GM21737 (cell line): ENCODE measurements around the gene SCUBE1.

Experiments
- ATAC-seq: cut with Tn5 transposase; IDR thresholded peaks from one replicate; pipeline ENCODE4 v1.9.1; 2021; ENCODE audit warnings: mild to moderate bottlenecking, moderate library complexity; ENCODE audit not compliant: unreplicated experiment

SCUBE1 gene

DNA sequence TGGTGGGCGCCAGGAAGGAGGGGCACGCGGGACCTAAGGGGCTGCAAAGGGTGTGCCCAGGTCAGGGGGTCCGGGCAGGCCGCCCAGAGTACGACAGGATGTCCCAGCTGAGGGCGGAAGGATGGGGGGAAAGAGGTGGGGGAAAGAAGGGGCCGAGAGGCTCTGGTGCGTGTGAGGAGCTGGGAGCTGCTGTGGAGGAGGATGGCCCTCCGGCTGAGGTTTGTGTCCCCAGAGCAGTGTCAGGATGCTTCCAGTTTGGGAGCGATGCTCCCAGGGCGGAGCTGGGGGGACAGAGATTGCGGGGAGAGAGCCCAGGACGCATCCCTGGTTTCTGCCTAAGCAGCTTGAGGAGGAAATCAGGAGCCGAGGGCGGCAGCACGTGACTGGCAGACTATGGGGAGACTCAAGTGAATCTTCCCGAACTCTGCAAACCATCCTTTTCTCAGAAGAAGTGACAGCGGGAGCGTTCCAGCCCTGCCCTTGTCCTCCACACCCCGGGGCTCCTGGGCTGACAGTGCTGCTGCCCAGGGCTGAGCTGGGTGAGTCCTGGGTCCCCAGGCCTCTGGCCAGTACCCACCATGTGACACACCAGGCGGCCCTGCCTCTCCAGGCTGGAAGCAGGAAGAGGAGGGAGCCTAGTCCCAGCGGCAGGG is 136.5 kb downstream of the SCUBE1 start:
- no peak for ATAC-seq

DNA sequence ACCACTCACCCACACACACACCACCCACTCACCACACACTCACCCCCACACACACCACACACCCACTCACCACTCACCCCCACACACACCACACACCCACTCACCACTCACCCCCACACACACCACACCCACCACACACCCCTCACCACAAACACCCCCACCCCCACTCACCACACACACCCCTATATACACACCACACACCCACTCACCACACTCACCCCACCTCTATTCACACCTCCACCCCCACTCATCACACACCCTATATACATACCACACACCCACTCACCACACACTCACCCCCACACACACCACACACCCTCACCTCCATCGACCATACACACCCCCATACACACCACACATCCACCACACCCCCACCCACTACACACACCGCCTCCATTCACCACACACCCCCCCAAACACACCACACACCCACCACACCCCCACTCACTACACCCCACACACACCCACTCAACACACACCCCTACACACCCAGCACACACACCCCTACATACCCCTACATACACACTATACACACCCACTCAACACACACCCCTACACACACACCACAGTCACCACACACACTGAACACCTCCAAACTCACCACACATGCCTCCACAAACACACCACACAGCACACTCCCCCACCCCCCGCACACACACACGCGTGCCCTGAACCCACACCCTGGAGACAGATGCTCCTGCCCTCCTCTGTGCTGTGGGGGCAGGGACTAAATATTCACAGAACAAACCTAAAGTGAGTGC is 137.2 kb downstream of the SCUBE1 start:
- ATAC-seq, result no peak

DNA sequence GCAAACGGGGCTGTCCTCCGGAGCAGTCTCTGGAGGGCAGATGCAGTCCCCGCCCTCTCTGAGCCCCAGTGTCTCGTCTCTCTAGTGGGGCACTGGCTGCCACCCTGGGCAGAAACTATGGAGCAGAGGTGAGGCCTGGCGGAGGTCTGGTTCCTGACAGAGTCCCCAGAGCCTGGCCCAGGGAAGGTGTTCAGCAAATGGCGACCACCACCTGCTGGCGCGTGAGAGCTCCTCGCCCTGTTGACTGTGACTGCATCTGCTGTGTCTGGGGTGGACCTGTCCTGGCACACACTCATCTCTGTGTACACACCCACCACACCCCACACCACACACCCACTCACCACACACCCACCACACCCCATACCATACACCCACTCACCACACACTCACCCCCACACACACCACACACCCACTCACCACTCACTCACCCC is 137.9 kb downstream of the SCUBE1 start:
- ATAC-seq, result no peak

DNA sequence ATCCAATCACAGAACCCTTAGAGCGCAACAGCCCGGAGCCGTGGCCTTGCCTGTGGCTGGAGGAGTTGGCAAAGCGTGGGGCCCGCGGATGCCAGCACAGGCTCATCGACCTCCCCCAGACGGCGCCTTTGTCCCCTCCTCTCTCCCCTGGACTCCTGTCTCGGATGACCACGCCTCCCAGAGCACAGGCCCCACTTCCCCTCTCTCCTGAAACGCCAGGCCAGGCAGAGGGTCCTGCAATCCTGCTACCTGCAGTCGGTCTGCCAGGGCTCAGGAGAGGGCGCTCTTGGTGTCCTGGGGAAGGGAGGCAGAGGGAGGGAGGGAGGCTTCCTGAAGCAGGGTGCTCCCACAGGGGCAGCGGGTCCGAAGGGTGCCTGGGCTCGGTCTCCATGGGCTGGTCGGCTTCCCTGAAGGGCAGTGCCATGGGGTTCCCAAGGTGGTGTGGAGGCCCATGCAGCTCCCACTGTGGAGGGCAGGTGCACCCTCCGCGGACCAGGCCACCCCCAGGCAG is 139.6 kb downstream of the SCUBE1 start:
- ATAC-seq, result no peak

DNA sequence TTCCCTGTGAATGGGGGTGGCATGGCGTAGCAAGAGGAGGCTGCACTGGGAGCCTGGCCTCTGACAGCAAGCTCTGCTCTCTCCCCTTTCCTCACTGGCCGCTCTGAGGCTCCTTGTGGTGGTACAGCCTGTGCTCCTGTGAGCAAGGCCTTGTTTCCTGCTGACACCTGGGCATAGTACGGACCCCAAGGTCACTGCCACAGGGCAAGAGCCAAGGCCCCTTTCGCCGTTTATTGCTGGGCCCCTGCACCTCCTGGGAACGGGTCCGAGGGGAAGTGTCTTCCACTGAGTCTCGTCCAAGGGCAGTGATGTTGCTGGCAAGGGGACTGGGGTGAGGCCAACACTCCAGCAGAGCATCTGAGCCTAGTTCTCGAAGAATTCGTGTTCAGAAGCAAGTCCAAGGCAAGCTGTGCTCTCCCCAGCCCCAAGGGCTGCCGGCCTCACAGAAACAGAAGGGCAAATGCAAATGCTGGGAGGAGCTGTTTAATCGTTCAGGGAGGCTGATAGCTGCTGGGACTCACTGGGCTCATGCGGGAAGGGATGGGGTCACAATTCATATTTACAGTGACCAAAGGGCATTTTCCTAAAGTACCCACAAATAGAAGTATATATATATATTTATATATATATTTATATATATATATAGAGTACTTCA is 140.3 kb downstream of the SCUBE1 start:
- ATAC-seq, result no peak

DNA sequence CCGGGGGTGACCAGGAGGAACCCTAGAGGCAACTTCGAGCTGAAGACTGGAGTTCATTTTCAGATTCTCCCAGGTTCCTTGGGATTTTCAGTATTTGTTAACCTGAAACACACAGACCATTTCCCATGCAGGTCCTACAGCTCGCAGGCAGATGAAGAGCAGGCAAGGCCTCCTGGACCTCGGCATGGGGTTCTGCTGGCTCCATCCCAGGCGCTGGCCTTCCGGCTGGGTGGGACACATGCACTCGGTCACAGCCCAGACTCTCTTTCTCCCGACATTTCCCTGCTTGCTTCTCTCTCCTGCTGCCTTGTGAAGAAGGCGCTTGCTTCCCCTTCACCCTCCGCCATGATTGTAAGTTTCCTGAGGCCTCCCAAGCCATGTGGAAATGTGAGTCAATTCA is 140.8 kb downstream of the SCUBE1 start:
- no peak for ATAC-seq

DNA sequence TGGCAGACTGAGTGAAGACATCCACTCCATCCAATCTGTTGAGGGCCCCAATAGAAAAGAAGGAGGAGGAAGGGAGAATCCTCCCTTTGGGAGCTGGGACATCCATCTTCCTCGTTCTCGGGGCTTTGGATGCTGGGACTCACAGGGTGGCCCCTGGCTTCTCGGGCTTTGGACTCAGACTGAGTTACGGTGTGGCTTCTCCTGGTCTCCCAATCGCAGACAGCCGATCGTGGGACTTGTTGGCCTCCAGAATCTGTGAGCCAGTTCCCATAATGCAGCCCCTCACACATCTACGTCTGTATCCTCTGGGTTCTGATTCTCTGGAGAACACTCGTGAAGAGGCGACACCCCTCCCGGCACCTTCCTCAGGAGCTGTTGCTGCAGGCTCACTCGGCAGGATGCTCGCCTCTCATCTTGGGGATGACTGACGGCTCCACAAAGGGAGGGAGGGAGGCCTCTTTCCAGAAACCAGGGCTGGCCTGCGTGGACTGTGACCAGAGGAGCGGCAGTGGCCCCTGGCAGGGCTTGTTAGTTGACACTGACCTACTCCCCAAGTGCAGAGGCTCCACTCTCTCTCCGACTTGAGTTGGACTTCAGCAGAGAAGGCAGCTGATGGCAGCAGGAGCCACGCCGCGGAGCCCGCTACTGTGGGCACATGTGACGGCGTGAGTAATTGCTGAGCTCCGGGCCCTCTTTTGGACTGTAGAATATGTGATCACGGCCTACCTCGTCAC is 141.5 kb downstream of the SCUBE1 start:
- no peak for ATAC-seq

DNA sequence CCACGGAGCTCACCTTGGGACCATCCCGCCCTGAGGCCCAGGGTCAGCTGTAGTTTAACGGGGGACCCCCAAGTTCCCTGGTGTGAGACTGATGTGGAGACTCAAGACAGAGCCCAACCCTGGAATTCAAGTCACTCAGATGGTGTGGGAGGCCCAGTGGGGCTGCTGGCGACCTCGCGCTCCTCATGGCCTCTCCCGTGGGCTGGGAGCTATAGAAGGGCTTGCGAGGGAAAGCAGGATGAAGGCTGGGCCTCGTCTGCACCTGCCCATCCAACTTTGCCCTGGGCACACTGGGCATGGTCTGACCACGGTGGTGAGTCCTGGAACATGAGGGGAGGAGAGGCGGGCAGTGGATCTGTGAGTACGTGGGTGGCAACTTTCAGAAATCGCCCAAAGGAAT is 142.6 kb downstream of the SCUBE1 start:
- no peak for ATAC-seq

DNA sequence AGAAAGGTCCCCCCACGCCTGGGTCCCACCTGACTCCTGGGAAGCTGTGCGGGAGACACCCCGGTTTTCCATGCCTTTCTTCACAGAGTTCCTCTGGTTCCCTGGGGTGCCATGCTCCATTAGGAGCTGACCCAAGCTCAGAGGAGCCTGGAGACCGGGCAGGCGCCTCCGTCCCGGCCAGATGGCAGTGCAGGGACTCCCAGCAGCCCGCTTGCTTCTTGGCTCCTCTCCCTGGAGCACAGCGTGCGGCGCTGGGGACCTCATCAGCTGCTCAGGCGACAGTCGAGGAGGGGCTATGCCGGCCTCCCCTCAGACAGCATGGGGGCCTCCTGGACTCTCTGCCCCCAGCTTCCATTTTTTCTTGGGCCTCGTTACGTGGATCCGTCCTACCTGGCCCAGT is 143.1 kb downstream of the SCUBE1 start:
- no peak for ATAC-seq

DNA sequence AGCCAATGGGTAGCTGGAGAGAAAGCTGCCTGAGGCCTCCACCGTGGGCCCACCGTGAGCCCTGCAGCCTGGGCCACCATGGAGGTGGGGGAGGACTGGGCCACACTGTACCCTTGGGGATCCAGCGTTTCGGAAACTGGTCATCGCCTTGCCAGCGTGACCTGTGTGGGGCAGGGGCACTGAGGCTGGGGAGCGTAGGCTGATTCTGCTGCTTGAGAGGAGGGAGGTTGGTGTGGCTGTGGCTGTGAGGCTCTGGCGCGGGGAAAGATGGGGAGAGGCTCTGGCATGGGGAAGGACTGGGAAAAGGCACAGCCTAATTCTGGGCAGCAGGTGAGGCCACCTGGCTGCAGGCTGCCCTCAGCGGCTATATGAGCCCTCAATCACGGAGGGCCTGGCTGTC is 143.6 kb downstream of the SCUBE1 start:
- ATAC-seq, result no peak

DNA sequence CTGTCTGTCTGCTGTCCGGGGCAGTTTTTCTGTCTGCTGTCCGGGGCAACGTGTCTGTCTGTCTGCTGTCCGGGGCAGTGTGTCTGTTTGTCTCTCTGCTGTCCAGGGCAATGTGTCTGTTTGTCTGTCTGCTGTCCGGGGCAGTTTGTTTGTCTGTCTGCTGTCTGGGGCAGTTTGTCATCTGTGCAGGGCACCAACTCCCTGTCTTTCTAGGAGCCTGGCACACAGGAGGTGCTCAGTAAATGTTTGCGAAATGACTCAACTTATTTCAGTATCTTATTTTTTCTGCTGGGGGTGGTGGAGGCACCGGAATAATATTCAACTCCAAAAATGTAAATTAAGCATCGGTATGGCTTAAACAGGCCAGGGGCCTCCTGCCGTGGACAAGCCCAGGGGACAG is 144.2 kb downstream of the SCUBE1 start:
- no peak for ATAC-seq

DNA sequence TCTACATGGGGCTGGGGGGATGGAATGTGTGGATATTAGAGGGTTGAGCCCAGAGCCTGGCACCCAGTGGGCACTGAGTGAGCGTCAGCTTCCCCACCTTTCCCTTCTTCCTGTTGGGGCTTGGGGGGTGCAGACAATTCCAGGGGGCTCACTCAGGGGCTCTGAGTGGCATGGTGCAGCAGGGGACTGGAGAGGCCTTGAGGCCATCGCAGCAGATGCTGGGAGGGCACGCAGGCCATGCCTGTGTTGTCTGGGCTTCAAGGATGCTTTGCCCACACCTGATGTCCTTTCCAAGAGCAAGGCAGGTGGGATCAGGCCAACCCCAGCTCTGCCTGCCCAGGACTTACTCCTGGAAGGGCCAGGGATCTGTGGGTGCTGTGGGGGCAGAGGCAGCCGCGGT is 145.0 kb downstream of the SCUBE1 start:
- ATAC-seq, result no peak

DNA sequence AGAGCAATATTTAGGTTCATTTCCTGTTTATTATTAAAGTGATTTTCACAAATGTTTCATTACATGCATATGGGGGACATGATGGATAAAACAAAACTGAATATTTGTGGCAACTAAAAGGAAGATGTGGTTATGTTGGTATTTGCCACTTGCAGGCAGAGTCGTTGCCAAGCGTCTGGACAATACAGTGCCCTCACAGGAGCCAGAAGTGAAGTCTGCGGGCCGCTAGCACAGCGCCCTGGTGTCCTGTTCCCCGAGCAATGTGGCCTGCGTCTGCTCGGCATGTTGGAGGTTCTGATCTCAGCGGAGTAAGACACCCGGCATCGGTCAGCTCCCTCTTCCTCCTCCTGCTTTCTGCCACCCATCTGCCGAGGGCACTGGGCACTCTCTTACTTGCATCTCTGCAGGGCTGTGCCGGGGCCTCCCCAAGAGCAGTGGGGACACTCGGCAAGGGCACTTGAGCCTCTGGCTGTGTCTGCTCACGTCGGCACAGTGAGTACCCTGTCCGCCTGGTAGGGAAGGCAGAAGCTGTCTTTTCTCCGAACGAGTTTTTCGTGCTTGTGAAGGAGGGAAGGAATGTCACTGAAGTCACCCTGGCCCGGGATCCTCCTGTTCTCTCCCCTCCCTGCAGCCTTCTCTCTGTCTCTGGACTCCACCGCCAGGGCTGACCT is 145.8 kb downstream of the SCUBE1 start:
- no peak for ATAC-seq

DNA sequence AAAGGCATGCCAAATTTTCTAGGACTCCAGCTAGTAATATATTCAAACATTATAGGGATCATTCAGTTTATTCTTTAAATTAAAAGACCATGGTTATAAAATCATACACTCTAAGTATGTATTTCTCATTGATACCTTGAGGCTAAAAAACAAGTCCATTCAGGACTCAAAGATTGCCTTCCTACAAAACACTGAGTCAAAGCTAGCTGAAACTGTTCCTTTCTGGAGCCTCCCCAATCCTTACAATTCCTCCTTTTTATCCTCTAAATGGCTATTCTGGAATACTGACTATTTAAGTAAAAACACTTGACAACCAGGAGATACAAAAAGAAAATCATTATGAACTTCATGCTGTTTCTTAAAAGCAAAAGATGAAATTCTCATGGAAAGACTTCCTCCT is 151.3 kb downstream of the SCUBE1 start:
- ATAC-seq, result no peak

DNA sequence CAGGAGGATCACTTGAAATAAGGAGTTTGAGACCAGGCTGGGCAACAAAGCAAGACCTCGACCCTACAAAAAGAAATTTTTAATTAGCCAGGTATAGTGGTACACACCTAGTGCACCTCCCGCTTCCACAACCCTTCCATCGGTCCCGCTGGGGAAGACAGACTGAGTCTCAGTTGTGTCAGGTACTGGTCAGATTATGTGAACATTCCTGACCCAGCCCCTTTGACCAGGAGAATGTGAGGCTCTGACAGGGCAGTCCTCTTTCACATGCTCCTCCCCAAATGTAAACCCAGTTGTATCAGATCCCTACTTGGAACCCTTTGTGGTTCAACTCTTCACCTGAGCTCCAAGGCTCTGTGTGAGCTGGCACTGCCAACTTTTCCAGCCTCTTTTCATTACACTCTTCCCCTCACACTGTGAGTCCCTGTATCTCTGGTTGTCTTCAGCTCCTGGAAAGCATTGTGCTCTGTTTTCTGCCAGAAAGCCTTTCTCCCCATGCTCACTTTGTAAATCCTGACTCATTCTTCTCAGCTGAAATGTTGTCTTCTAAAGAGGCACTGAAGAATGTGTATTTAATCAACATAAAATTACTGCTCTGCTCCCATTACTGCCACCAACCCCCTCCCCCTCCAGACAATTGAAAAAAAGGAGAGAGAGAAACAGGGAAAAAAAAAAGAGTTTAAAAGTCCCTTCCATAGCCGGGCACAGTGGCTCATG is 154.2 kb downstream of the SCUBE1 start:
- no peak for ATAC-seq

DNA sequence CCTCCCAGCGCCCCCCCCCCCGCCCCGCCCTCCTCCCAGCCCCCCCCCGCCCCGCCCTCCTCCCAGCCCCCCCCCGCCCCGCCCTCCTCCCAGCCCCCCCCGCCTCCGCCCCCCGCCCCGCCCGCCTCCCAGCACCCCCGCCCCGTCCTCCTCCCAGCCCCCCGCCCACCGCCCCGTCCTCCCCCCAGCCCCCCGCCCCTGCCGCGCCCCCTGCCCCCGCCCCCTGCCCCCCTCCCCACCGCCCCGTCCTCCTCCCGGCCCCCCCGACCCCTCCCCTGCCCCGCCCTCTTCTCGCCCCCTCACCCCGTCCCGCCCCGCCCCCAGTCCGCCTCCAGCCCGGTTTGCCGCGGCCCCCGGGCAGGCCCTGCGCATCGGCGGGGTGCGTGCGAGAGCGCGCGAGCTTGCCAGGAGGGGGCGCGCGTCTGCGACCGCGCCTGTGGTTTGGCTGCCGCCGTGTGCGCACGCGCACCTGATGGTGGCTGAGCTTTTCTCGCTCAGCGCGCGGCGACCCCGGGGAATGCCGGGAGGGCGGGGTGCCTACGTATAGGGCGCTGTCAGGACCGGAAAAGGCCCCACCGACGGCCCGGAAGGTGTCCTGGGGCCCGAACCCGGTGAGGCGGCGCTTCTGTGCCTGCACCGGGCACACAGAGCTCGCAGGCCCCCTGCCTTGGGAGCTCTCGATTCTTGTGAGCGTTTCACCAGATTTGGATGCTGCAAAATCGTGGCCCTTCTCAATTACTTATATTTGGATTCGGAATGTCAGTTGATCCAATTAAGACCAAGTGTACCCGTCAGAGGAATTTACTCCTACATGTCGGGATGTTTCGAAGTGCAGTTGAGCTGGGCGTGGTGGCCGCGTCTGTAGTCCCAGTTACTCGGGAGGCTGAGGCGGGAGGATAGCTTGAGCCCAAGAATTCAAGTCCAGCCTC is 155.7 kb downstream of the SCUBE1 start:
- ATAC-seq, result peak; percentile 71

DNA sequence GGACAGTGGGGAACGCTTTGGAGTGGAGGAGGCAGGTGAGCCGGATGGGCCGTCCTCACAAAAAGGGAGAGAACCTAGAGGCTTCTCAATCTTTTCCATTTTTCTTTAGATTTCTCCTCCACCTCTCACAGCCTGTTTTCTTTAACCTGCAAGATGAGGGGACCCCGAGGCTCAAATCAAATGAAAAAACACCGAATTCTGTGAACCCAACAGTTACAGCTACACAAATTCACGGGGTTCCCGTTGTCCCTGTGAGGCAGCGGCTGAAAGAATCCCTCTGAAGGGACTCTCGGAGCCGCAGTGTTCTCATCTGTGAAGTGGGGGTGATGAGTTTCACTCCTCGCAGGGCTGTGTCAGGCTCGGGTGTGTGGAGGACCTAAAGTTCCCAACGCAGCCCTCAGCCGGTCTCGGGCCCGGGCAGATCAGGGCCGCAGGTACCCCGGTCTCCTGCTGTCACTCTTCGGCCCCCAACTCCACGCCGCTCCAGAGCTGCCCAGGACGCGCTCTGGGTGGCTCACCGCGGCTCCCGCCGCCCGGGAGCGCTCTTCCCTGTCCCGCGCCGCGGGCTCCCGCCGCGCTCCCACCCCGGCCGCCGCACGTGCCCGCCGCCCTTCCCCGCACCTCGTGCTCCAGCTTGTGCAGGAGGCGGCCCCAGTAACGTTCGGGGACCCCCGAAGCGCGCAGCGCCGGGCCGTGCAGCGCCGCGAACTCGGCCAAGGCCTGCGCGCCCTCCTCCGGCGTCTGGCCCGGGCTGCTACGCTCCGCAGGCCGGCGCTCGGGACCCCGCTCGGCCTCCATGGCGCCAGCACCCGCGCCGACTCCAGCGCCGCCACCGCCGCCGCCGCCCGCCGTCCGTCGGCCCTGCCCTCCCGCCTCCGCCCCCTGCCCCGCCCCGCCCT is 156.7 kb downstream of the SCUBE1 start, which contains the start of gene TTLL12:
TSS of gene TTLL12 (minus strand) at position 863 of the 899 bp plus-strand sequence. CDS start at position 798, 65 bp downstream.
- ATAC-seq, result peak; percentile 38

DNA sequence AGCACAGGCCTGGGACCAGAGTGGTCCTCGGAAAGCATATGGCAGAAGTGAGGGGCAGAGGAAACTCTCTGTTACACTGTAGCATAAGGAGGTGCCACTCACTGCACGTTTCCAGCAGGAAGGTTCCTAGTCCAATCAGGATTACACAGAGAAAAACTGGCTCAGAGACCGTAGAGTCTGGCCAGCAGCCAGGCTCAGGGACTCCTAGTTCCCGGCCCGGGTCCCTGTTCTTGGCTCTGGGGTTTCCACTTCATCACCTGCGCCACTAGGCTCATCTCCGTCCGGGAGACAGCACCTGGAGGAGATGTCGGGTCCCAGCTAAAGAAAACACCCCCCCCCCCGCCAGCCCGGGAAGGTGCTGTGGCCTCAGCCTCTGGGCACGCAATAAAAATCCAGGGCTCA is 157.3 kb downstream of the SCUBE1 start:
- no peak for ATAC-seq
